H1 (cell line): ENCODE data around the gene TUBGCP3. TPM values are rescaled to one million over a fixed set of nuclear protein-coding genes. Genes with fewer than 3 reads are reported as not detected.

Source experiments
- CTCF ChIA-PET: fragments of 300-600 bp; sonication (Branson Sonifier 250); formaldehyde crosslinking; loops from one replicate; lab custom pipeline; 2021; ENCODE audit not compliant: partially characterized antibody; lab: Charles Lee
- POLR2A ChIA-PET: fragments of 300-600 bp; sonication (Branson Sonifier 250); formaldehyde crosslinking; loops from one replicate; lab custom pipeline; 2021; ENCODE audit warnings: inconsistent platforms; ENCODE audit not compliant: partially characterized antibody; lab: Charles Lee
- DNase-seq, 2 experiments: peaks; one replicate each; pipeline versions ENCODE4 v3.0.0 to v3.0.0-alpha.2; 2010 to 2022; ENCODE audit warnings: low spot score in 2 of 2, low read depth in 1 of 2, mixed read lengths in 1 of 2
- FAIRE-seq: peaks from 2 replicates; lab custom pipeline; 2011; peaks lifted over from hg19 to GRCh38; lab: Jason Lieb, UNC
- H2AFZ ChIP-seq: 2 replicates; pipeline ENCODE4 v1.8.1; 2012; ENCODE audit warnings: low read length, inconsistent platforms
- H2AK5ac ChIP-seq: 2 replicates; pipeline ENCODE4 v1.6.1; 2013; ENCODE audit warnings: low read depth, low read length
- H2BK120ac ChIP-seq: replicated peaks from 2 replicates; pipeline ENCODE3; 2013; ENCODE audit warnings: low read depth, low read length, inconsistent platforms
- H2BK12ac ChIP-seq: 2 replicates; pipeline ENCODE4 v1.6.1; 2013; ENCODE audit warnings: low read depth, low read length
- H2BK15ac ChIP-seq: 2 replicates; pipeline ENCODE4 v1.6.1; 2013; ENCODE audit warnings: low read length
- H2BK20ac ChIP-seq: 2 replicates; pipeline ENCODE4 v1.6.1; 2013; ENCODE audit warnings: low read length
- H2BK5ac ChIP-seq: 2 replicates; pipeline ENCODE4 v1.6.1; 2013; ENCODE audit warnings: low read depth, low read length
- H3K14ac ChIP-seq: 2 replicates; pipeline ENCODE4 v1.6.1; 2013; ENCODE audit warnings: inconsistent platforms; ENCODE audit not compliant: insufficient read length
- H3K18ac ChIP-seq: 2 replicates; pipeline ENCODE4 v1.6.1; 2013; ENCODE audit warnings: low read length; ENCODE audit errors: extremely low read depth
- H3K23ac ChIP-seq: 2 replicates; pipeline ENCODE4 v1.6.1; 2013; ENCODE audit warnings: inconsistent platforms; ENCODE audit not compliant: insufficient read length
- H3K23me2 ChIP-seq: 2 replicates; pipeline ENCODE4 v1.6.1; 2013; ENCODE audit warnings: low read depth, low read length
- H3K27ac ChIP-seq: 2 replicates; pipeline ENCODE4 v1.6.1; 2011; ENCODE audit warnings: low read depth, low read length, inconsistent platforms
- H3K27me3 ChIP-seq, 4 experiments: replicated peaks in 1 of 4; 1 replicate in 1 of 4; 2 replicates in 3 of 4; pipeline versions ENCODE4 v1.6.1 to v1.8.1; 2011 to 2013; ENCODE audit warnings: low read length in 3 of 4, mild to moderate bottlenecking in 3 of 4, inconsistent platforms in 2 of 4, mixed read lengths in 2 of 4, moderate library complexity in 1 of 4; ENCODE audit not compliant: control insufficient read depth in 3 of 4, insufficient read depth in 3 of 4; ENCODE audit errors: extremely low read depth in 1 of 4
- H3K36me3 ChIP-seq, 4 experiments: 2 replicates each; pipeline versions ENCODE4 v1.6.1 to v1.8.1; 2011 to 2013; ENCODE audit warnings: mild to moderate bottlenecking in 4 of 4, low read length in 3 of 4, moderate library complexity in 2 of 4, control low read depth in 1 of 4, inconsistent platforms in 1 of 4; ENCODE audit not compliant: insufficient read depth in 4 of 4, control insufficient read depth in 2 of 4
- H3K4ac ChIP-seq: replicated peaks from 2 replicates; pipeline ENCODE3; 2013; ENCODE audit warnings: low read length, low read depth, mixed read lengths, inconsistent platforms; ENCODE audit not compliant: insufficient read length
- H3K4me1 ChIP-seq, 4 experiments: replicated peaks in 1 of 4; 1 replicate in 1 of 4; 2 replicates in 3 of 4; pipeline versions ENCODE4 v1.6.1 to v1.8.1; 2011 to 2013; ENCODE audit warnings: low read length in 3 of 4, inconsistent platforms in 2 of 4, mixed read lengths in 1 of 4; ENCODE audit not compliant: insufficient read depth in 4 of 4, control insufficient read depth in 3 of 4
- H3K4me2 ChIP-seq, 2 experiments: 2 replicates each; pipeline versions ENCODE4 v1.6.1 to v1.8.1; 2011 to 2013; ENCODE audit warnings: low read depth in 2 of 2, low read length in 2 of 2, control low read depth in 1 of 2, inconsistent platforms in 1 of 2, mild to moderate bottlenecking in 1 of 2; ENCODE audit not compliant: insufficient read depth in 1 of 2
- H3K4me3 ChIP-seq, 4 experiments: fragments of 200-600, 300-600 bp in 1 of 4; sonication (generic), shearing (Covaris generic), sonication (Bioruptor Twin) in 1 of 4; 2 replicates each; pipeline versions ENCODE4 v1.5.1 to v1.8.1; 2011 to 2016; ENCODE audit warnings: low read length in 4 of 4, low read depth in 3 of 4, control low read depth in 2 of 4, inconsistent platforms in 2 of 4, mild to moderate bottlenecking in 2 of 4, mixed read lengths in 1 of 4, moderate library complexity in 1 of 4; ENCODE audit not compliant: insufficient read depth in 2 of 4; ENCODE audit errors: extremely low read depth in 1 of 4
- H3K56ac ChIP-seq: replicated peaks from 2 replicates; pipeline ENCODE3; 2013; ENCODE audit warnings: low read depth, mild to moderate bottlenecking, mixed read lengths, low read length, inconsistent platforms; ENCODE audit not compliant: insufficient read length
- H3K79me1 ChIP-seq: 2 replicates; pipeline ENCODE4 v1.6.1; 2013; ENCODE audit warnings: low read depth, low read length, control low read depth
- H3K79me2 ChIP-seq, 2 experiments: 2 replicates each; pipeline versions ENCODE4 v1.6.1 to v1.8.1; 2012 to 2013; ENCODE audit warnings: low read length in 2 of 2, mild to moderate bottlenecking in 2 of 2, inconsistent platforms in 1 of 2; ENCODE audit not compliant: insufficient read depth in 2 of 2, control insufficient read depth in 1 of 2
- H3K9ac ChIP-seq, 4 experiments: replicated peaks in 1 of 4; 1 replicate in 1 of 4; 2 replicates in 3 of 4; pipeline versions ENCODE4 v1.6.1 to v1.8.1; 2011 to 2013; ENCODE audit warnings: low read depth in 3 of 4, low read length in 3 of 4, control low read depth in 2 of 4, mild to moderate bottlenecking in 2 of 4, moderate library complexity in 2 of 4, inconsistent platforms in 1 of 4; ENCODE audit errors: extremely low read depth in 1 of 4
- H3K9me3 ChIP-seq, 2 experiments: 2 replicates each; pipeline versions ENCODE4 v1.6.1 to v1.8.1; 2012 to 2013; ENCODE audit warnings: mild to moderate bottlenecking in 2 of 2, moderate library complexity in 2 of 2, control low read depth in 1 of 2, inconsistent platforms in 1 of 2, low read depth in 1 of 2, low read length in 1 of 2, mixed read lengths in 1 of 2; ENCODE audit not compliant: insufficient read depth in 2 of 2
- H4K20me1 ChIP-seq, 2 experiments: replicated peaks in 1 of 2; 2 replicates each; pipeline versions ENCODE3 to v1.8.1; 2011 to 2013; ENCODE audit warnings: inconsistent platforms in 2 of 2, low read length in 2 of 2, mild to moderate bottlenecking in 1 of 2; ENCODE audit not compliant: insufficient read depth in 2 of 2, control insufficient read depth in 1 of 2
- H4K5ac ChIP-seq: 2 replicates; pipeline ENCODE4 v1.6.1; 2013; ENCODE audit warnings: low read length, low read depth, mixed read lengths, inconsistent platforms; ENCODE audit not compliant: insufficient read length
- H4K8ac ChIP-seq: 2 replicates; pipeline ENCODE4 v1.8.0; 2013; ENCODE audit warnings: mild to moderate bottlenecking, moderate library complexity, low read length, inconsistent platforms; ENCODE audit not compliant: insufficient read depth; ENCODE audit errors: extremely low read depth
- H4K91ac ChIP-seq: replicated peaks from 2 replicates; pipeline ENCODE3; 2013; ENCODE audit warnings: low read length, mixed read lengths, inconsistent platforms; ENCODE audit not compliant: insufficient read length
- ATF2 ChIP-seq: IDR thresholded peaks from 2 replicates; pipeline ENCODE4 v1.6.1; 2012; ENCODE audit warnings: low read length, inconsistent platforms
- BACH1 ChIP-seq: IDR thresholded peaks from 2 replicates; pipeline ENCODE4 v1.6.1; 2012; ENCODE audit warnings: low read length, improper control_type of control experiment
- CHD1 ChIP-seq: IDR thresholded peaks from 2 replicates; pipeline ENCODE4 v1.6.1; 2012; ENCODE audit warnings: low read depth, low read length, improper control_type of control experiment
- CHD2 ChIP-seq: IDR thresholded peaks from 2 replicates; pipeline ENCODE4 v1.6.1; 2012; ENCODE audit warnings: low read length, improper control_type of control experiment
- E2F6 ChIP-seq: IDR thresholded peaks from 2 replicates; pipeline ENCODE4 v1.6.1; 2012; ENCODE audit warnings: inconsistent platforms
- EP300 ChIP-seq, 2 experiments: IDR thresholded peaks; 1 replicate in 1 of 2; 2 replicates in 1 of 2; pipeline ENCODE4 v1.6.1; 2011 to 2012; ENCODE audit warnings: low read depth in 2 of 2, low read length in 2 of 2, mild to moderate bottlenecking in 2 of 2, borderline replicate concordance in 1 of 2, inconsistent platforms in 1 of 2, moderate library complexity in 1 of 2
- JUND ChIP-seq: IDR thresholded peaks from 2 replicates; pipeline ENCODE4 v1.6.1; 2011; ENCODE audit warnings: mild to moderate bottlenecking, improper control_type of control experiment, low read length
- KDM5A ChIP-seq: fragments of 200-600 bp; IDR thresholded peaks from 2 replicates; pipeline ENCODE4 v1.7.1; 2012; ENCODE audit warnings: mild to moderate bottlenecking, low read length, inconsistent platforms, mixed read lengths
- POLR2AphosphoS5 ChIP-seq: IDR thresholded peaks from 2 replicates; pipeline ENCODE4 v1.6.1; 2011; ENCODE audit warnings: low read depth, low read length
- SAP30 ChIP-seq: fragments of 300-600 bp; sonication (generic); IDR thresholded peaks from 2 replicates; pipeline ENCODE4 v1.7.1; 2012; ENCODE audit warnings: low read length, moderate library complexity, mild to moderate bottlenecking, inconsistent platforms; ENCODE audit not compliant: insufficient read depth, insufficient replicate concordance
- SRF ChIP-seq: IDR thresholded peaks from 2 replicates; pipeline ENCODE4 v1.6.1; 2011; ENCODE audit warnings: mild to moderate bottlenecking, low read depth, low read length, moderate library complexity
- TBP ChIP-seq: IDR thresholded peaks from 2 replicates; pipeline ENCODE4 v1.6.1; 2011; ENCODE audit warnings: low read depth, low read length, improper control_type of control experiment
- WGBS, 2 experiments: shearing (Covaris generic) in 1 of 2; methylation state at CpG; one replicate each; pipeline versions ENCODE4 v1.1.6 to v1.1.7; 2013 to 2015; ENCODE audit warnings: low lambda C conversion rate in 2 of 2, mixed read lengths in 2 of 2, inconsistent platforms in 1 of 2, low coverage in 1 of 2, missing lambda C conversion rate in 1 of 2; ENCODE audit not compliant: insufficient replicate concordance in 2 of 2, insufficient coverage in 1 of 2, insufficient read length in 1 of 2; ENCODE audit errors: extremely low coverage in 1 of 2, missing lambda C conversion rate in 1 of 2; 5-methylcytosine and 5-hydroxymethylcytosine counted together
- polyA plus RNA-seq, 7 experiments: library from polyadenylated mRNA; depleted of rRNA in 3 of 7; stranded (reverse) in 5 of 7; unstranded in 2 of 7; fragments of >200 nt in 5 of 7; fragments of 200-250 nt in 2 of 7; gene quantifications; 1 replicate in 5 of 7; 2 replicates in 1 of 7; 4 replicates in 1 of 7; pipeline versions ENCODE4 v1.2.1 to v1.2.3, GENCODE V29; 2011 to 2013; ENCODE audit warnings: missing spikeins in 2 of 7, mixed read lengths in 2 of 7
- total RNA-seq: library from RNA; stranded (reverse); fragmentation: NEBNext Ultra II Directional; extraction: Animal tissue kit (Norgen Biotek cat#: 25700); gene quantifications from 2 replicates; pipeline ENCODE4 v1.2.1, GENCODE V29; 2021

The TUBGCP3 gene
- total and polyA plus RNA-seq, 2 of the 8 experiments (the other 6 are each of a cell fraction or from before 2014, with no cell fraction given), result 27.0 to 31.7 TPM

- Histone ChIP-seq H4K8ac (no peak overlapping the region), H2AK5ac (no peak overlapping the region), H2BK12ac (no peak overlapping the region), H2AFZ (no peak overlapping the region), H3K79me2 (no peaks in the 10 kb centered on the region), H2BK120ac (no peak overlapping the region), H2BK15ac (no peak overlapping the region), H3K9ac (no peak overlapping the region), H3K9me3 (no peaks in the 10 kb centered on the region), H4K5ac (no peak overlapping the region), H4K20me1 (no peaks in the 10 kb centered on the region), H4K91ac (no peak overlapping the region), H3K18ac (no peak overlapping the region), H2BK20ac (no peak overlapping the region), H3K36me3 (no peaks in the 10 kb centered on the region), H3K79me1 (no peaks in the 10 kb centered on the region), H3K4me3 (no peak overlapping the region), H3K23me2 (no peaks in the 10 kb centered on the region), H3K4me2 (no peak overlapping the region), H2BK5ac (no peak overlapping the region), H3K27ac (no peak overlapping the region), H3K4ac (no peak overlapping the region), H3K23ac (no peak overlapping the region), H3K56ac (no peak overlapping the region), H3K4me1 (no peaks in the 10 kb centered on the region; a peak in 1 of 7 replicates), H3K27me3 (no peaks in the 10 kb centered on the region; a peak in 1 of 7 replicates), H3K14ac (no peak overlapping the region)
- no peak for FAIRE-seq
- WGBS, 2 experiments, result 93% methylated on average over 10 of the region's 10 CpGs; no CpG with 5 or more reads in 1 of the 2 experiments
- ChIA-PET POLR2A (no interaction called here), CTCF (interaction anchor here (0.6 to 0.8 kb wide), 4 partner anchors 15 to 914 kb away, joined by 3 read pairs; no protein-coding TSS in a partner anchor)
- no peak for DNase-seq
- TF ChIP-seq EP300 (IDR thresholded peaks at IDR 0.05; ENCODE audit: borderline replicate concordance in 1 of 2, low read depth in 2 of 2, low read length in 2 of 2), result no peak
- no peak for TF ChIP-seq TBP
- TF ChIP-seq JUND, result no peak
- TF ChIP-seq SRF, result no peak
- no peak for TF ChIP-seq CHD1
- TF ChIP-seq CHD2, result no peak
- TF ChIP-seq SAP30, result no peak
- TF ChIP-seq E2F6, result no peak
- TF ChIP-seq KDM5A, result no peak
- TF ChIP-seq POLR2AphosphoS5, result no peak
- no peak for TF ChIP-seq ATF2
- no peak for TF ChIP-seq BACH1
Measured at GRCh38 chr13:112468069-112468468, 119.9 kb downstream of the TUBGCP3 start.
